Astrocyte (in vitro differentiated cells and primary cell): ENCODE measurements around the gene RTF1. TPM values are rescaled to one million over a fixed set of nuclear protein-coding genes. Genes with fewer than 3 reads are reported as not detected.

ENCODE experiments used
- DNase-seq: peaks from one replicate; pipeline ENCODE4 v3.0.0-alpha.2; 2010; ENCODE audit warnings: low read depth
- FAIRE-seq: peaks from 2 replicates; lab custom pipeline; 2011; peaks lifted over from hg19 to GRCh38; lab: Jason Lieb, UNC
- H2AFZ ChIP-seq: 2 replicates; pipeline ENCODE4 v1.6.0; 2012; ENCODE audit warnings: low read depth, low read length, inconsistent platforms
- H3K27ac ChIP-seq: 2 replicates; pipeline ENCODE4 v1.5.1; 2011; ENCODE audit warnings: low read depth, low read length, inconsistent platforms
- H3K27me3 ChIP-seq: 2 replicates; pipeline ENCODE4 v1.6.0; 2011; ENCODE audit warnings: low read length, inconsistent platforms; ENCODE audit not compliant: insufficient read depth
- H3K36me3 ChIP-seq: 2 replicates; pipeline ENCODE4 v1.5.1; 2011; ENCODE audit warnings: low read length, inconsistent platforms; ENCODE audit not compliant: insufficient read depth
- H3K4me1 ChIP-seq: 2 replicates; pipeline ENCODE4 v1.5.1; 2011; ENCODE audit warnings: low read length, inconsistent platforms; ENCODE audit not compliant: insufficient read depth
- H3K4me2 ChIP-seq: 2 replicates; pipeline ENCODE4 v1.6.0; 2012; ENCODE audit warnings: low read length, inconsistent platforms
- H3K4me3 ChIP-seq: 2 replicates; pipeline ENCODE4 v1.5.1; 2011; ENCODE audit warnings: low read depth, mild to moderate bottlenecking, low read length, inconsistent platforms; ENCODE audit not compliant: insufficient read depth
- H3K79me2 ChIP-seq: 2 replicates; pipeline ENCODE4 v1.6.0; 2012; ENCODE audit warnings: mild to moderate bottlenecking, low read length, inconsistent platforms; ENCODE audit not compliant: insufficient read depth
- H3K9ac ChIP-seq: 2 replicates; pipeline ENCODE4 v1.6.0; 2012; ENCODE audit warnings: mild to moderate bottlenecking, low read length, inconsistent platforms
- H3K9me3 ChIP-seq: 2 replicates; pipeline ENCODE4 v1.5.1; 2012; ENCODE audit warnings: low read depth, mild to moderate bottlenecking, low read length, inconsistent platforms; ENCODE audit not compliant: insufficient read depth
- H4K20me1 ChIP-seq: 2 replicates; pipeline ENCODE4 v1.6.0; 2012; ENCODE audit warnings: low read length, inconsistent platforms; ENCODE audit not compliant: insufficient read depth
- H3K27ac Mint-ChIP-seq: one replicate; pipeline ENCODE4 v1.8.0; 2021; ENCODE audit warnings: mild to moderate bottlenecking, mixed read lengths; ENCODE audit not compliant: unreplicated experiment
- H3K27me3 Mint-ChIP-seq: one replicate; pipeline ENCODE4 v1.8.0; 2021; ENCODE audit warnings: low read depth, mixed read lengths; ENCODE audit not compliant: unreplicated experiment
- H3K36me3 Mint-ChIP-seq: one replicate; pipeline ENCODE4 v1.8.0; 2021; ENCODE audit warnings: low read depth, mixed read lengths; ENCODE audit not compliant: unreplicated experiment
- H3K4me1 Mint-ChIP-seq: one replicate; pipeline ENCODE4 v1.8.0; 2021; ENCODE audit warnings: low read depth, mixed read lengths; ENCODE audit not compliant: unreplicated experiment
- H3K4me3 Mint-ChIP-seq: one replicate; pipeline ENCODE4 v1.8.0; 2021; ENCODE audit warnings: mild to moderate bottlenecking, moderate library complexity, mixed read lengths; ENCODE audit not compliant: unreplicated experiment
- H3K9me3 Mint-ChIP-seq: one replicate; pipeline ENCODE4 v1.8.0; 2021; ENCODE audit warnings: mild to moderate bottlenecking, mixed read lengths; ENCODE audit not compliant: unreplicated experiment
- CTCF ChIP-seq: IDR thresholded peaks from 2 replicates; pipeline ENCODE4 v1.5.1; 2011; ENCODE audit warnings: low read depth, mild to moderate bottlenecking, inconsistent platforms, low read length, moderate library complexity; ENCODE audit not compliant: insufficient read depth
- EZH2 ChIP-seq: IDR thresholded peaks from 2 replicates; pipeline ENCODE4 v1.6.1; 2012; ENCODE audit warnings: mild to moderate bottlenecking, low read length, inconsistent platforms; ENCODE audit not compliant: insufficient read depth
- total RNA-seq: library from RNA; stranded (reverse); gene quantifications from 2 replicates; pipeline ENCODE4 v1.2.1, GENCODE V29; 2021

Gene RTF1
- total RNA-seq, 1 donor from 2014 or later: 42.0 TPM

DNA sequence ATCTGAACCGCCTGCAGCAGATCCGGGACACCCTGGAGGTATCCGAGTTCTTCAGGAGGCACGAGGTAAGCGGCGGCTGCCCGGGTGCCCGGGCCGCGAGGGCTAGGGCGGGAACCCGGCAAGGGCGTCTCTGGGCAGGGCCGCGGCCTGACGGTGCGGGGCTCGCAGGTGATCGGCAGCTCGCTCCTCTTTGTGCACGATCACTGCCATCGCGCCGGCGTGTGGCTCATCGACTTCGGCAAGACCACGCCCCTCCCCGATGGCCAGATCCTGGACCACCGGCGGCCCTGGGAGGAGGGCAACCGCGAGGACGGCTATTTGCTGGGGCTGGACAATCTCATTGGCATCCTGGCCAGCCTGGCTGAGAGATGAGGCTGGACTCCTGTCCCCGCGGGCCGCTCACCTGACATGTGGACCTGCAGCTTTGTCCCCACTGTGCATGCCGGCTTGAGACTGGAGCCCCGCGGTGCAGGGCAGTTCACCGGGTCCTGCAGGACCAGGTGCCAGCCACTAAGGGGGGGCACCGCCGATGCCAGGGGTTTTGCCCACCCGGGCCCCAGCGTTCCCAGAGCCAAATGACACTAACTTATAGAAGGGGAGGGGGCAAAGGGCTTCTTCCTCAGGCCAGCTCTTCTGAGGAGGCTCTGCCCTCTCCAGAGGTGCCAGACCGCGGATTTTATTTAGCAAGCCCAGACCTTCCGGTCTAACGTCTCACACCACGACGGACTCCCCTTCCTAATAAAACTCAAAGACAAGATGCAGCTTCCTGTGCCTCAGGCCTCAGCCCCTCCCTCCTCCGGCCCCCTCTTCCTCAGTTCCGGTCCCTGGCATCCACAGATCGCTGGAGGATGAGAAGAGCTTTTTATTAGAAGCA is 86.1 kb downstream of the RTF1 start:
- no peak for FAIRE-seq
- TF ChIP-seq CTCF (no peak), EZH2 (peak; percentile 48)

GRCh38 chr15:41503669-41504010 is 86.7 kb downstream of the RTF1 start:
- Mint-ChIP-seq H3K36me3 (peaks cover 4% of the 10 kb centered on the region), H3K27me3 (peaks cover 88% of the 10 kb centered on the region), H3K9me3 (no peaks in the 10 kb centered on the region), H3K4me3 (no peak overlapping the region), H3K27ac (no peak overlapping the region), H3K4me1 (peaks cover 4% of the 10 kb centered on the region)
- Histone ChIP-seq H3K9me3 (no peaks in the 10 kb centered on the region), H4K20me1 (peaks cover 5% of the 10 kb centered on the region), H3K4me3 (no peak overlapping the region), H3K4me1 (peaks cover 18% of the 10 kb centered on the region), H3K36me3 (no peaks in the 10 kb centered on the region), H3K9ac (no peak overlapping the region), H3K79me2 (no peaks in the 10 kb centered on the region), H3K27me3 (peaks cover 56% of the 10 kb centered on the region), H3K27ac (no peak overlapping the region), H3K4me2 (no peak overlapping the region), H2AFZ (no peak overlapping the region)
- DNase-seq: no peak
- TF ChIP-seq CTCF (no peak), EZH2 (no peak)
- FAIRE-seq: no peak

More for the DNA sequence above, 86.1 kb downstream of the RTF1 start:
- Histone ChIP-seq H3K9ac (no peak overlapping the region), H3K36me3 (no peaks in the 10 kb centered on the region), H3K79me2 (no peaks in the 10 kb centered on the region), H3K27ac (no peak overlapping the region), H3K4me1 (peaks cover 18% of the 10 kb centered on the region), H2AFZ (peak overlapping the region; percentile 26), H3K4me2 (peak overlapping the region; percentile 87), H3K4me3 (no peak overlapping the region), H3K9me3 (no peaks in the 10 kb centered on the region), H4K20me1 (peaks cover 5% of the 10 kb centered on the region), H3K27me3 (peaks cover 60% of the 10 kb centered on the region)
- DNase-seq: no peak
- Mint-ChIP-seq H3K36me3 (peaks cover 4% of the 10 kb centered on the region), H3K4me3 (no peak overlapping the region), H3K4me1 (peaks cover 4% of the 10 kb centered on the region), H3K27ac (no peak overlapping the region), H3K9me3 (no peaks in the 10 kb centered on the region), H3K27me3 (peaks cover 89% of the 10 kb centered on the region)
